H1 (cell line): ENCODE results near the gene ADAMTS4. TPM values are rescaled to one million over a fixed set of nuclear protein-coding genes. Genes with fewer than 3 reads are reported as not detected.

Experiments
- CHD1 ChIP-seq: IDR thresholded peaks from 2 replicates; pipeline ENCODE4 v1.6.1; 2012; ENCODE audit warnings: low read depth, low read length, improper control_type of control experiment
- JUN ChIP-seq: IDR thresholded peaks from 2 replicates; pipeline ENCODE4 v1.6.1; 2011; ENCODE audit warnings: low read depth, mild to moderate bottlenecking, improper control_type of control experiment, low read length
- KDM1A ChIP-seq: fragments of 200-600, 300-600 bp; sonication (generic); IDR thresholded peaks from 2 replicates; pipeline ENCODE4 v1.7.1; 2016; ENCODE audit warnings: mild to moderate bottlenecking, low read length, borderline replicate concordance
- SP1 ChIP-seq: IDR thresholded peaks from 2 replicates; pipeline ENCODE4 v1.6.1; 2011; ENCODE audit warnings: low read depth, low read length
- polyA plus RNA-seq, 7 experiments: library from polyadenylated mRNA; depleted of rRNA in 3 of 7; stranded (reverse) in 5 of 7; unstranded in 2 of 7; fragments of >200 nt in 5 of 7; fragments of 200-250 nt in 2 of 7; gene quantifications; 1 replicate in 5 of 7; 2 replicates in 1 of 7; 4 replicates in 1 of 7; pipeline versions ENCODE4 v1.2.1 to v1.2.3, GENCODE V29; 2011 to 2013; ENCODE audit warnings: missing spikeins in 2 of 7, mixed read lengths in 2 of 7
- total RNA-seq: library from RNA; stranded (reverse); fragmentation: NEBNext Ultra II Directional; extraction: Animal tissue kit (Norgen Biotek cat#: 25700); gene quantifications from 2 replicates; pipeline ENCODE4 v1.2.1, GENCODE V29; 2021

The ADAMTS4 gene
- total and polyA plus RNA-seq, 2 of the 8 experiments (the other 6 are each of a cell fraction or from before 2014, with no cell fraction given), result 4.6 to 7.2 TPM

DNA sequence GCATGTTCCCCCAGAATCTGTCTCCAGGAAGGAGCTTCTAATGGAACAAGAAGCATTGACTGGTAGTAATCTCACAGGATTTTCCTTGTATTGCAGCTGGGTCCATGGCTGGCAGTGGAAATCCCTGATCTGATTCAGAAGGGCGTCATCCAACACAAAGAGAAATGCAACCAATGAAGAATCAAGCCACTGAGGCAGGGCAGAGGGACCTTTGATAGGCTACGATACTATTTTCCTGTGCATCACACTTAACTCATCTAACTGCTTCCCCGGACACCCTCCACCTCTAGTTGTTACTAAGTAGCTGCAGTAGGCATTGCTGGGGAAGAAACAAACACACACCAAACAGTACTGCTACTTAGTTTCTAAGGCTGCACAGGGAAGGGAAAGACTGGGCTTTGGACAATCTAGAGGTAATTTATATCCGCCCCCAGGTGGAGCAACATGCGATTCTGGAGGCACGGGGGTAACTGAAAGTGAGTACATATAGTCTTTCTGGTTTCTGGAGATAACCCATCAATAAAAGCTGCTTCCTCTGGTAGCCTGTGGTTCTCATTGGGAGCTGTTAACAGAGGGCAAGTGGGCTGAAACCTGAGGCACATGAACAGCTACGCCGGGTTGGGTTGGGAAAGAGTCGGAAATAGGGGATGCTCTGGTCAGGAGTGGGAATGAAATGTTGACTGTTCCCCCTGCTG, 40.4 kb downstream of the ADAMTS4 start (continued):
- no peak for TF ChIP-seq KDM1A
- no peak for TF ChIP-seq SP1
- no peak for TF ChIP-seq CHD1
- TF ChIP-seq JUN, result no peak
